ENCODE results near the gene CCL21. TPM values are rescaled to one million over a fixed set of nuclear protein-coding genes. Genes with fewer than 3 reads are reported as not detected.
A peak's percentile ranks its signal among the peaks of the same experiment; 100 is the strongest.
"Not testable (repeated sequence)": the region's sequence is repeated elsewhere in the genome, so short reads cannot be mapped to it uniquely, and the experiment has no call there.

The CCL21 gene
- total RNA-seq, 1 donor from 2014 or later = not detected

DNA sequence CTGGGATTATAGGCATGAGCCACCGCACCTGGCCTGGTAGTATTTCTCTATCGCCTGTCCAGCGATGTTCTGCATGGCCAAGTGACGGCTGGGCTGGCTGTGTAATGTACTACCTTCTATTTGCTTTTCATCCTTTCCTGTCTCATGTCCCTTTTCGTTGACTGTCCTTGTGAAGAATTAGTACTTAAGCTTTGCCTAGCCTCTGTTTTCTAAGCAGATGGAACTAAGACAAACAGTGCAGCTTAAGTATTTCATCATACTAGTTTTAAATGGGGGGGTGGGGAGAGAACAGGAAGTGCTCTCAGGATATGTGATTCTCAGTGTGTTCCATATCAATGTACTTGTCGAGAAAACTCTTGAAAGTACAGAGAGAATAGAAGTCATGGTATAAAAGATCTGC, 31.7 kb upstream of the CCL21 start:
- H3K4me3 ChIP-seq (ENCODE audit: low read depth, low read length) = no peak overlapping the region
- TF ChIP-seq, protein P1, sequence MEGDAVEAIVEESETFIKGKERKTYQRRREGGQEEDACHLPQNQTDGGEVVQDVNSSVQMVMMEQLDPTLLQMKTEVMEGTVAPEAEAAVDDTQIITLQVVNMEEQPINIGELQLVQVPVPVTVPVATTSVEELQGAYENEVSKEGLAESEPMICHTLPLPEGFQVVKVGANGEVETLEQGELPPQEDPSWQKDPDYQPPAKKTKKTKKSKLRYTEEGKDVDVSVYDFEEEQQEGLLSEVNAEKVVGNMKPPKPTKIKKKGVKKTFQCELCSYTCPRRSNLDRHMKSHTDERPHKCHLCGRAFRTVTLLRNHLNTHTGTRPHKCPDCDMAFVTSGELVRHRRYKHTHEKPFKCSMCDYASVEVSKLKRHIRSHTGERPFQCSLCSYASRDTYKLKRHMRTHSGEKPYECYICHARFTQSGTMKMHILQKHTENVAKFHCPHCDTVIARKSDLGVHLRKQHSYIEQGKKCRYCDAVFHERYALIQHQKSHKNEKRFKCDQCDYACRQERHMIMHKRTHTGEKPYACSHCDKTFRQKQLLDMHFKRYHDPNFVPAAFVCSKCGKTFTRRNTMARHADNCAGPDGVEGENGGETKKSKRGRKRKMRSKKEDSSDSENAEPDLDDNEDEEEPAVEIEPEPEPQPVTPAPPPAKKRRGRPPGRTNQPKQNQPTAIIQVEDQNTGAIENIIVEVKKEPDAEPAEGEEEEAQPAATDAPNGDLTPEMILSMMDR (IDR thresholded peaks at IDR 0.05; ENCODE audit: insufficient read depth, low read length, severe bottlenecking) = no peak
- DNase-seq (ENCODE audit: low read depth) (peak; percentile 22), FAIRE-seq (no peak)
- H3K36me3 ChIP-seq (ENCODE audit: control insufficient read depth, insufficient read depth, low read length) = no peaks in the 10 kb centered on the region
- no peaks in the 10 kb centered on the region for H3K27me3 ChIP-seq (ENCODE audit: control insufficient read depth, insufficient read depth, low read length)

DNA sequence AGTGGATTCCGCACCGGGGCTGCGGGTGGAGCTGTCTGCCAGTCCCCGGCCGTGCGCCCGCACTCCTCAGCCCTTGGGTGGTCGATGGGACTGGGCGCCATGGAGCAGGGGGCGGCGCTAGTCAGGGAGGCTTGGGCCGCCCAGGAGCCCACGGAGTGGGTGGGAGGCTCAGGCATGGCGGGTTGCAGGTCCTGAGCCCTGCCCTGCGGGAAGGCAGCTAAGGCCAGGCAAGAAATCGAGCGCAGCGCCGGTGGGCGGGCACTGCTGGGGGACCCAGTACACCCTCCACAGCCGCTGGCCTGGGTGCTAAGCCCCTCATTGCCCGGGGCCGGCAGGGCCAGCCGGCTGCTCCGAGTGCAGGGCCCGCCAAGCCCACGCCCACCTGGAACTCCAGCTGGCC, 30.2 kb upstream of the CCL21 start:
- H3K27me3 ChIP-seq (ENCODE audit: control insufficient read depth, insufficient read depth, low read length); DNase-seq (ENCODE audit: low read depth); H3K4me3 ChIP-seq (ENCODE audit: low read depth, low read length); FAIRE-seq; H3K36me3 ChIP-seq (ENCODE audit: control insufficient read depth, insufficient read depth, low read length): not testable (repeated sequence)

DNA sequence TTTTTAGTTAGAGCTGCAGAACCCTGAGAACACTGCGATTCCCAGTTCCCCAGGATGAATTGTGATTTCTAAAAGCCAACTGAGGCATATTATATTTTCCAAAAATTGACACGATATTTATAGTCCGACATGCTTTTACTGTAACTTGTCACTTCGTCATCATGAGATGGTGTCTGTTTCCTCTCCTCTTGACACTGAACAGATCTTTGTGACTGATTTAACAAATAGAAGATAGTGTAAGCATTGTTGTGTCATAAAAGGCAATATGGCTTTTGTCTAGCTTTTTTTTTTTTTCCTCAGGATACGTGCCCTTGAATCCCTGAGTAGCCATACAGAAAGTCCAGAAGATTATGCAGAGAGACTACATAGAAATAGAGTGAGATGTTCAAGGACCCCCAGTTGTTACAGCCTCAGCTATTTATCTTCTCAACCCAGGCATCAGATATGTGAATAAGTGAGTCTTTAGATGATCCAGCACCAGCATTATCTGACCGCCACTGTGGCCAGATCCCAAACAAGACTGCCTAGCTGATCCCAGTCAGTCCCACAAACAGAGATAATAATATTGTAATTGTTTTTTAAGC, 27.8 kb upstream of the CCL21 start:
- no peak for FAIRE-seq

DNA sequence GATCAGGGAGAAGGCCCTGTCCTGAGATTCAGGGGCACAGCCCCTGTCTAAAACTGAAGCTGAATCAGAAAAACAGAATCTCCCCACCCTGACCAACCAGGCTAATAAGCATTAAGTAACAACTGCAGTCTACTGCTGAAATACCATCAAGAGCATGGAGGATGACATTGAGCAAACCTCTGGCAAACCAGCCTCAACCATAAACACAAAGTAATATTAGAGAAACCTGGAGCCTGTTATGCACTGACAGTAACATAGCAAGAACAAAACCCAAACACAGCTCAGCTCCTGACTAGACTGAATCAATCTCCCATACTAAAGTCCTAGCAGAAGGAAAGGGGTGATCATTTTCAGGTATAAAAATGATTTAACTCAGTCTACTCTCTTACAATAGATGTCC, 24.8 kb upstream of the CCL21 start:
- no peaks in the 10 kb centered on the region for H3K36me3 ChIP-seq (ENCODE audit: control insufficient read depth, insufficient read depth, low read length)
- TF ChIP-seq, protein P1 (IDR thresholded peaks at IDR 0.05; ENCODE audit: insufficient read depth, low read length, severe bottlenecking) = no peak
- no peak for FAIRE-seq
- H3K4me3 ChIP-seq (ENCODE audit: low read depth, low read length) = no peak overlapping the region
- H3K27me3 ChIP-seq (ENCODE audit: control insufficient read depth, insufficient read depth, low read length) = no peaks in the 10 kb centered on the region
- no peak for DNase-seq (ENCODE audit: low read depth)

More for the DNA sequence above, 27.8 kb upstream of the CCL21 start:
- no peak overlapping the region for H3K4me3 ChIP-seq (ENCODE audit: low read depth, low read length)
- no peaks in the 10 kb centered on the region for H3K36me3 ChIP-seq (ENCODE audit: control insufficient read depth, insufficient read depth, low read length)
- H3K27me3 ChIP-seq (ENCODE audit: control insufficient read depth, insufficient read depth, low read length) = no peaks in the 10 kb centered on the region
- no peak for DNase-seq (ENCODE audit: low read depth)
- TF ChIP-seq, protein P1 (IDR thresholded peaks at IDR 0.05; ENCODE audit: insufficient read depth, low read length, severe bottlenecking) = no peak

DNA sequence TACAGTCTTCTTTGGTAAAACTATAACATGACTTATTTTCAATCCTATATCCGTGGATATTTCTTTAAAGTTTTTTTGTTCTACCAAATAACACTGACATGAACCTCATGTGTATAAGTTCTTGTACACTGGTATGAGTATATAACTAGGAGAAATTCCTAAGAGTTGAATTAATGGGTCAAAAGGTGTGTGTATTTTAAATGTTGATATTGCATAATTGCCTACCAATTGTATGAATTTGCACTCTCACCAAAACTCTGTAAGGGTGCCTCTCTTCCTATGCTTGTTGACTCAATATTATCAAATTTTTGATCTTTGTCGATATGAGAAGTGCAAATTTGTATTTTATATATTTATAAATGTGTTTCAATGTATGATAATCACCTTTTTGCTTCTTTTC, 22.9 kb upstream of the CCL21 start:
- TF ChIP-seq, protein P1 (IDR thresholded peaks at IDR 0.05; ENCODE audit: insufficient read depth, low read length, severe bottlenecking) = no peak
- FAIRE-seq = no peak

DNA sequence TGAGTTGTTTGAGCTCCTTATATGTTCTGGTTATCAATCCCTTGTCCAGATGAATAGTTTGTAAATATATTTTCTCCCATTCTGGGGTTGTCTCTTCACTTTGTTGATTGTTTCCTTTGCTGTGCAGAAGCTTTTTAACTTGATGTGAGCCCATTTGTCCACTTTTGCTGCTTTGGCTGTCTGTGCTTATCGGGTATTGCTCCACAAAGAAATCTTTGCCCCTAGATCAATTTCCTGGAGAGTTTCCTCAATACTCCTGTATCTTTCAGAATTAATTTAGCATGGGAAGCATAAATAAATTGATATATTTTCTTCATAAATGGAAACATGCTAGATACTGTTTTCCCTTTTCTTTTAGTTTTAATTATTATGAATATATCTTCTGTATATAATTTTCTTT, 22.5 kb upstream of the CCL21 start:
- DNase-seq (ENCODE audit: low read depth) = no peak
- no peaks in the 10 kb centered on the region for H3K27me3 ChIP-seq (ENCODE audit: control insufficient read depth, insufficient read depth, low read length)
- H3K36me3 ChIP-seq (ENCODE audit: control insufficient read depth, insufficient read depth, low read length) = no peaks in the 10 kb centered on the region
- TF ChIP-seq, protein P1 (IDR thresholded peaks at IDR 0.05; ENCODE audit: insufficient read depth, low read length, severe bottlenecking) = no peak
- H3K4me3 ChIP-seq (ENCODE audit: low read depth, low read length) = no peak overlapping the region
- FAIRE-seq = no peak

More for the DNA sequence above, 22.9 kb upstream of the CCL21 start:
- no peaks in the 10 kb centered on the region for H3K36me3 ChIP-seq (ENCODE audit: control insufficient read depth, insufficient read depth, low read length)
- H3K4me3 ChIP-seq (ENCODE audit: low read depth, low read length) = no peak overlapping the region
- H3K27me3 ChIP-seq (ENCODE audit: control insufficient read depth, insufficient read depth, low read length) = no peaks in the 10 kb centered on the region
- peak; percentile 69 for DNase-seq (ENCODE audit: low read depth)
